Mesothelial cell of epicardium (in vitro differentiated cells): ENCODE measurements around the gene MACO1. TPM values are rescaled to one million over a fixed set of nuclear protein-coding genes. Genes with fewer than 3 reads are reported as not detected.

Experiments used
- DNase-seq, 2 experiments: peaks; one replicate each; pipeline ENCODE4 v3.0.0; 2021; ENCODE audit warnings: low spot score in 2 of 2; ENCODE audit not compliant: unreplicated experiment in 2 of 2
- H3K27ac Mint-ChIP-seq: 2 replicates; pipeline ENCODE4 v1.8.0; 2021; ENCODE audit warnings: mixed read lengths
- H3K27me3 Mint-ChIP-seq: 2 replicates; pipeline ENCODE4 v1.8.0; 2021; ENCODE audit warnings: low read depth, mixed read lengths
- H3K36me3 Mint-ChIP-seq: 2 replicates; pipeline ENCODE4 v1.8.0; 2021; ENCODE audit warnings: mixed read lengths
- H3K4me1 Mint-ChIP-seq: 2 replicates; pipeline ENCODE4 v1.8.0; 2021; ENCODE audit warnings: mixed read lengths
- H3K4me3 Mint-ChIP-seq: 2 replicates; pipeline ENCODE4 v1.8.0; 2021; ENCODE audit warnings: mild to moderate bottlenecking, moderate library complexity, mixed read lengths
- H3K9me3 Mint-ChIP-seq: 2 replicates; pipeline ENCODE4 v1.8.0; 2021; ENCODE audit warnings: mixed read lengths
- CTCF ChIP-seq: fragments of 200-600 bp; sonication (generic); IDR thresholded peaks from one replicate; pipeline ENCODE4 v1.5.0; 2021; ENCODE audit warnings: antibody characterized with exemption; ENCODE audit not compliant: unreplicated experiment
- total RNA-seq: library from RNA; stranded (reverse); gene quantifications from 3 replicates; pipeline ENCODE4 v1.2.1, GENCODE V29; 2021

MACO1 gene
- total RNA-seq, 1 donor from 2014 or later: 26.9 TPM

- Mint-ChIP-seq H3K4me3 (no peak overlapping the region), H3K4me1 (peaks cover 24% of the 10 kb centered on the region), H3K36me3 (peaks cover 22% of the 10 kb centered on the region), H3K27me3 (no peaks in the 10 kb centered on the region), H3K9me3 (no peaks in the 10 kb centered on the region), H3K27ac (no peak overlapping the region)
- TF ChIP-seq CTCF: no peak
- no peak for DNase-seq
Measured at GRCh38 chr1:25500694-25501093, 70.0 kb downstream of the MACO1 start.

- Mint-ChIP-seq H3K36me3 (peaks cover 20% of the 10 kb centered on the region), H3K4me3 (no peak overlapping the region), H3K9me3 (no peaks in the 10 kb centered on the region), H3K27ac (no peak overlapping the region), H3K27me3 (no peaks in the 10 kb centered on the region), H3K4me1 (peaks cover 31% of the 10 kb centered on the region)
- peak; percentile 14 for TF ChIP-seq CTCF
- DNase-seq: no peak
Measured at GRCh38 chr1:25501235-25502058, 70.8 kb downstream of the MACO1 start.

- TF ChIP-seq CTCF: no peak
- no peaks in the 10 kb centered on the region for H3K27me3 Mint-ChIP-seq
- no peak overlapping the region for H3K4me3 Mint-ChIP-seq
- peaks cover 31% of the 10 kb centered on the region for H3K4me1 Mint-ChIP-seq
- H3K36me3 Mint-ChIP-seq: peaks cover 10% of the 10 kb centered on the region
- H3K27ac Mint-ChIP-seq: peak overlapping the region; percentile 69
- DNase-seq: no peak
- H3K9me3 Mint-ChIP-seq: no peaks in the 10 kb centered on the region
Measured at GRCh38 chr1:25502957-25503356, 72.3 kb downstream of the MACO1 start.

GRCh38 chr1:25503551-25504426 is 73.1 kb downstream of the MACO1 start:
- H3K27ac Mint-ChIP-seq: peak overlapping the region; percentile 69
- no peaks in the 10 kb centered on the region for H3K9me3 Mint-ChIP-seq
- peak; percentile 15 for TF ChIP-seq CTCF
- no peaks in the 10 kb centered on the region for H3K27me3 Mint-ChIP-seq
- H3K4me1 Mint-ChIP-seq: peaks cover 31% of the 10 kb centered on the region
- H3K4me3 Mint-ChIP-seq: no peak overlapping the region
- DNase-seq: no peak
- peaks cover 2% of the 10 kb centered on the region for H3K36me3 Mint-ChIP-seq

GRCh38 chr1:25504706-25505595 is 74.3 kb downstream of the MACO1 start:
- no peak for DNase-seq
- Mint-ChIP-seq H3K4me3 (no peak overlapping the region), H3K9me3 (no peaks in the 10 kb centered on the region), H3K36me3 (peaks cover 1% of the 10 kb centered on the region), H3K4me1 (peaks cover 31% of the 10 kb centered on the region), H3K27me3 (no peaks in the 10 kb centered on the region), H3K27ac (peak overlapping the region; percentile 79)
- no peak for TF ChIP-seq CTCF
